Panc1 (cell line): ENCODE results near the gene SLC4A4.

ENCODE experiments used
- CTCF ChIP-seq: fragments of 450-650 bp; IDR thresholded peaks from 2 replicates; pipeline ENCODE4 v1.5.1; 2017; ENCODE audit warnings: mild to moderate bottlenecking
- POLR2AphosphoS5 ChIP-seq: IDR thresholded peaks from 2 replicates; pipeline ENCODE4 v1.6.1; 2012; ENCODE audit warnings: mild to moderate bottlenecking, low read depth, low read length, moderate library complexity
- REST ChIP-seq, 2 experiments: IDR thresholded peaks; 2 replicates each; pipeline ENCODE4 v1.6.1; 2011 to 2012; ENCODE audit warnings: low read depth in 2 of 2, control low read depth in 1 of 2, low read length in 1 of 2, mild to moderate bottlenecking in 1 of 2, moderate library complexity in 1 of 2; ENCODE audit not compliant: insufficient read depth in 1 of 2
- SIN3A ChIP-seq: IDR thresholded peaks from 2 replicates; pipeline ENCODE4 v1.6.1; 2012; ENCODE audit warnings: low read depth, mild to moderate bottlenecking, low read length, moderate library complexity, borderline replicate concordance; ENCODE audit not compliant: insufficient read depth
- TCF7L2 ChIP-seq: IDR thresholded peaks from 2 replicates; pipeline ENCODE4 v1.6.1; 2011; ENCODE audit warnings: mild to moderate bottlenecking, low read depth, low read length, inconsistent platforms

GRCh38 chr4:71429962-71430361 is 91.1 kb downstream of the SLC4A4 start:
- TF ChIP-seq CTCF (no peak), SIN3A (no peak), POLR2AphosphoS5 (no peak), TCF7L2 (no peak), REST (IDR thresholded peaks at IDR 0.05; ENCODE audit: insufficient read depth in 1 of 2, low read depth in 2 of 2, low read length in 1 of 2) (no peak)
